Astrocyte of the hippocampus (primary cell): ENCODE data around the gene SMYD4.

Experiments used
- DNase-seq: peaks from one replicate; pipeline ENCODE4 v3.0.0; 2011; ENCODE audit warnings: low read depth, low spot score

SMYD4 gene

GRCh38 chr17:1732241-1732832 is 97.4 kb downstream of the SMYD4 start:
- DNase-seq = no peak

GRCh38 chr17:1731194-1731506 is 98.6 kb downstream of the SMYD4 start:
- DNase-seq = no peak

- peak; percentile 64 for DNase-seq
Measured at GRCh38 chr17:1730326-1731193, 99.1 kb downstream of the SMYD4 start.

- DNase-seq = no peak
Measured at GRCh38 chr17:1729966-1730325, 99.8 kb downstream of the SMYD4 start.
